CD4-positive, CD25-positive, alpha-beta regulatory T cell (primary cell): ENCODE results near the gene PARVA. TPM values are rescaled to one million over a fixed set of nuclear protein-coding genes. Genes with fewer than 3 reads are reported as not detected.
A peak's percentile ranks its signal among the peaks of the same experiment; 100 is the strongest.

Experiments used
- ATAC-seq, 2 donors: fragments of 150-1000 bp; cut with Tn5 transposase; one replicate each; pipeline ENCODE4 v1.10.0; 2021; ENCODE audit warnings: low read depth in 2 of 2, moderate number of reproducible peaks in 2 of 2, moderate library complexity in 1 of 2
- DNase-seq, 3 donors: peaks; one replicate each; pipeline versions ENCODE4 v3.0.0 to v3.0.0-alpha.2; 2012 to 2022; ENCODE audit warnings: mixed read lengths in 1 of 3
- H3K27ac ChIP-seq: one replicate; pipeline ENCODE4 v1.7.0; 2013; ENCODE audit warnings: mild to moderate bottlenecking, low read length; ENCODE audit not compliant: insufficient read depth, poor library complexity, severe bottlenecking
- H3K27me3 ChIP-seq: one replicate; pipeline ENCODE4 v1.7.0; 2013; ENCODE audit warnings: low read length; ENCODE audit not compliant: control insufficient read depth, insufficient read depth
- H3K36me3 ChIP-seq: one replicate; pipeline ENCODE4 v1.7.0; 2013; ENCODE audit warnings: mild to moderate bottlenecking, low read length, moderate library complexity; ENCODE audit not compliant: control insufficient read depth, insufficient read depth
- H3K4me1 ChIP-seq: 2 replicates; pipeline ENCODE4 v1.7.0; 2013; ENCODE audit warnings: mild to moderate bottlenecking, low read length; ENCODE audit not compliant: insufficient read depth, control insufficient read depth, poor library complexity, severe bottlenecking
- H3K4me3 ChIP-seq: one replicate; pipeline ENCODE4 v1.7.0; 2013; ENCODE audit warnings: low read depth, mild to moderate bottlenecking, low read length, moderate library complexity
- H3K9me3 ChIP-seq, 2 experiments: 1 replicate in 1 of 2; 2 replicates in 1 of 2; pipeline ENCODE4 v1.7.0; 2013; ENCODE audit warnings: low read length in 2 of 2, mild to moderate bottlenecking in 1 of 2, moderate library complexity in 1 of 2; ENCODE audit not compliant: control insufficient read depth in 2 of 2
- H3K27ac Mint-ChIP-seq, 3 donors: one replicate each; pipeline ENCODE4 v1.8.0; 2020 to 2022; ENCODE audit warnings: mild to moderate bottlenecking in 3 of 3, mixed read lengths in 3 of 3, moderate library complexity in 2 of 3
- H3K27me3 Mint-ChIP-seq: one replicate; pipeline ENCODE4 v1.8.0; 2022; ENCODE audit warnings: mild to moderate bottlenecking, mixed read lengths
- H3K36me3 Mint-ChIP-seq: one replicate; pipeline ENCODE4 v1.8.0; 2020; ENCODE audit warnings: mixed read lengths
- H3K4me1 Mint-ChIP-seq, 4 donors: one replicate each; pipeline ENCODE4 v1.8.0; 2020 to 2022; ENCODE audit warnings: mixed read lengths in 4 of 4, mild to moderate bottlenecking in 1 of 4
- H3K4me3 Mint-ChIP-seq, 4 donors: one replicate each; pipeline ENCODE4 v1.8.0; 2020 to 2022; ENCODE audit warnings: mild to moderate bottlenecking in 4 of 4, mixed read lengths in 4 of 4, moderate library complexity in 3 of 4
- H3K9me3 Mint-ChIP-seq, 7 donors: one replicate each; pipeline ENCODE4 v1.8.0; 2020 to 2022; ENCODE audit warnings: mixed read lengths in 7 of 7, mild to moderate bottlenecking in 3 of 7, moderate library complexity in 2 of 7
- polyA plus RNA-seq, 4 donors: library from polyadenylated mRNA; unstranded; fragments of 300-500 nt; fragmentation: Illumina TruSeq; gene quantifications; one replicate each; pipeline ENCODE4 v1.2.3, GENCODE V29; 2021
- total RNA-seq: library from RNA; stranded (reverse); gene quantifications from one replicate; pipeline ENCODE4 v1.2.3, GENCODE V29; 2022

Gene PARVA
- total and polyA plus RNA-seq, 5 donors from 2014 or later = 0.09 to 0.31 (median 0.24) TPM; not detected in 1

GRCh38 chr11:12389676-12390657 is 12.6 kb downstream of the PARVA start:
- Histone ChIP-seq H3K9me3 (no peaks in the 10 kb centered on the region), H3K4me3 (no peak overlapping the region), H3K27me3 (peaks cover 3% of the 10 kb centered on the region), H3K36me3 (no peaks in the 10 kb centered on the region), H3K27ac (no peak overlapping the region), H3K4me1 (no peaks in the 10 kb centered on the region)
- DNase-seq = no peak
- Mint-ChIP-seq H3K27ac (peak overlapping the region in 2 of 3 donors; percentile 21 to 46), H3K9me3 (peaks cover 0 to 6% (median 2%) of the 10 kb centered on the region in 7 donors), H3K36me3 (peaks cover 3% of the 10 kb centered on the region), H3K4me3 (no peak overlapping the region), H3K4me1 (no peaks in the 10 kb centered on the region), H3K27me3 (peaks cover 6% of the 10 kb centered on the region)
- ATAC-seq = no peak

GRCh38 chr11:12390687-12391110 is 13.3 kb downstream of the PARVA start:
- Mint-ChIP-seq H3K4me3 (no peak overlapping the region), H3K27ac (no peak overlapping the region), H3K9me3 (peaks cover 0 to 6% (median 2%) of the 10 kb centered on the region in 7 donors), H3K4me1 (no peaks in the 10 kb centered on the region), H3K27me3 (peaks cover 6% of the 10 kb centered on the region), H3K36me3 (peaks cover 3% of the 10 kb centered on the region)
- Histone ChIP-seq H3K27me3 (peaks cover 3% of the 10 kb centered on the region), H3K27ac (no peak overlapping the region), H3K4me1 (no peaks in the 10 kb centered on the region), H3K36me3 (no peaks in the 10 kb centered on the region), H3K9me3 (no peaks in the 10 kb centered on the region), H3K4me3 (no peak overlapping the region)
- no peak for DNase-seq
- no peak for ATAC-seq

- Mint-ChIP-seq H3K9me3 (peaks cover 0 to 6% (median 2%) of the 10 kb centered on the region in 7 donors), H3K36me3 (peaks cover 3% of the 10 kb centered on the region), H3K27ac (no peak overlapping the region), H3K4me1 (peaks cover 5 to 14% (median 7%) of the 10 kb centered on the region in 4 donors), H3K27me3 (peaks cover 12% of the 10 kb centered on the region), H3K4me3 (no peak overlapping the region)
- no peaks in the 10 kb centered on the region for H3K36me3 ChIP-seq
- peaks cover 2% of the 10 kb centered on the region for H3K4me1 ChIP-seq
- H3K27ac ChIP-seq = no peak overlapping the region
- no peaks in the 10 kb centered on the region for H3K27me3 ChIP-seq
- H3K9me3 ChIP-seq = no peaks in the 10 kb centered on the region
- DNase-seq (no peak), ATAC-seq (no peak)
- H3K4me3 ChIP-seq = no peak overlapping the region
These were observed 15.3 kb downstream of the PARVA start for GRCh38 chr11:12392672-12393071.

GRCh38 chr11:12393691-12394090 is 16.3 kb downstream of the PARVA start:
- Histone ChIP-seq H3K36me3 (no peaks in the 10 kb centered on the region), H3K4me3 (no peak overlapping the region), H3K4me1 (peaks cover 2% of the 10 kb centered on the region), H3K27ac (no peak overlapping the region), H3K27me3 (no peaks in the 10 kb centered on the region), H3K9me3 (no peaks in the 10 kb centered on the region)
- Mint-ChIP-seq H3K4me3 (no peak overlapping the region), H3K27me3 (peaks cover 12% of the 10 kb centered on the region), H3K27ac (no peak overlapping the region), H3K4me1 (peaks cover 5 to 17% (median 8%) of the 10 kb centered on the region in 4 donors), H3K9me3 (peaks cover 0 to 6% (median 4%) of the 10 kb centered on the region in 7 donors), H3K36me3 (peaks cover 3% of the 10 kb centered on the region)
- DNase-seq (no peak), ATAC-seq (no peak)

- H3K9me3 Mint-ChIP-seq = peaks cover 0 to 6% (median 4%) of the 10 kb centered on the region in 7 donors
- Histone ChIP-seq H3K4me3 (no peak overlapping the region), H3K9me3 (no peaks in the 10 kb centered on the region), H3K27me3 (no peaks in the 10 kb centered on the region), H3K4me1 (peaks cover 2% of the 10 kb centered on the region), H3K36me3 (no peaks in the 10 kb centered on the region), H3K27ac (no peak overlapping the region)
- H3K27ac Mint-ChIP-seq = no peak overlapping the region
- no peak overlapping the region for H3K4me3 Mint-ChIP-seq
- peaks cover 5 to 17% (median 8%) of the 10 kb centered on the region in 4 donors for H3K4me1 Mint-ChIP-seq
- peaks cover 12% of the 10 kb centered on the region for H3K27me3 Mint-ChIP-seq
- ATAC-seq = no peak
- H3K36me3 Mint-ChIP-seq = peaks cover 3% of the 10 kb centered on the region
- DNase-seq = no peak
These were observed 17.2 kb downstream of the PARVA start for GRCh38 chr11:12394601-12395000.

GRCh38 chr11:12395333-12395732 is 18.0 kb downstream of the PARVA start:
- Histone ChIP-seq H3K4me1 (peaks cover 2% of the 10 kb centered on the region), H3K36me3 (no peaks in the 10 kb centered on the region), H3K27me3 (no peaks in the 10 kb centered on the region), H3K27ac (no peak overlapping the region), H3K9me3 (no peaks in the 10 kb centered on the region), H3K4me3 (no peak overlapping the region)
- Mint-ChIP-seq H3K4me3 (no peak overlapping the region), H3K4me1 (peaks cover 5 to 17% (median 8%) of the 10 kb centered on the region in 4 donors), H3K27me3 (peaks cover 12% of the 10 kb centered on the region), H3K36me3 (peaks cover 3% of the 10 kb centered on the region), H3K27ac (no peak overlapping the region), H3K9me3 (peaks cover 0 to 6% (median 2%) of the 10 kb centered on the region in 7 donors)
- no peak for ATAC-seq
- no peak for DNase-seq

- peak overlapping the region in 1 of 3 donors; percentile 27 for H3K27ac Mint-ChIP-seq
- Histone ChIP-seq H3K9me3 (no peaks in the 10 kb centered on the region), H3K4me1 (peaks cover 2% of the 10 kb centered on the region), H3K27ac (no peak overlapping the region), H3K27me3 (no peaks in the 10 kb centered on the region), H3K4me3 (no peak overlapping the region), H3K36me3 (no peaks in the 10 kb centered on the region)
- peaks cover 22% of the 10 kb centered on the region for H3K27me3 Mint-ChIP-seq
- H3K9me3 Mint-ChIP-seq = peaks cover 0 to 6% (median 2%) of the 10 kb centered on the region in 7 donors
- DNase-seq (no peak), ATAC-seq (no peak)
- peaks cover 5 to 18% (median 8%) of the 10 kb centered on the region in 4 donors for H3K4me1 Mint-ChIP-seq
- H3K36me3 Mint-ChIP-seq = peaks cover 3% of the 10 kb centered on the region
- H3K4me3 Mint-ChIP-seq = no peak overlapping the region
These were observed 20.6 kb downstream of the PARVA start for GRCh38 chr11:12397931-12398334.
